DND-41 (cell line): ENCODE data around the gene RS1.

Experiments used
- EZH2 ChIP-seq: IDR thresholded peaks from 3 replicates; pipeline ENCODE4 v1.6.1; 2012; ENCODE audit warnings: borderline replicate concordance, low read depth, mild to moderate bottlenecking, moderate library complexity, low read length, inconsistent platforms; ENCODE audit not compliant: severe bottlenecking
- TF ChIP-seq, protein P1 (sequence below): IDR thresholded peaks from 2 replicates; pipeline ENCODE4 v1.5.1; 2012; ENCODE audit warnings: borderline replicate concordance, low read length, moderate library complexity, mild to moderate bottlenecking; ENCODE audit not compliant: poor library complexity, severe bottlenecking; ENCODE audit errors: extremely low read depth

DNA sequence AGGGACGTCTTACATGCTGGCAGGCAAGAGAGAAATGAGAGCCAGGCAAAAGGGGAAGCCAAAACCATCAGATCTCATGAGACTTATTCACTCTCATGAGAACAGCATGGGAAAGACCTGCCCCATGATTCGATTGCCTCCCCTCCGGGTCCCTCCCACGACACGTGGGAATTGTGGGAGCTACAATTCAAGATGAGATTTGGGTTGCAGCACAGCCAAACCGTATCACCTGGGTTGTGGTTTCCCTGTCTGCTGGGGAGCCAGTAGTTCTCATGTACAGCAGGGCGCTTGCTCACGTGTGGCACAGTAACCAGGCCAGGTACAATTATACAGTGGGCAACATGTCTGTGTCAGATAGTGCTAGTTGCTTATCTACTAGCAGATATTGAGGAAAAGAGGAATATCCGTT, 11.1 kb upstream of the RS1 start:
- no peak for TF ChIP-seq EZH2
- TF ChIP-seq, protein P1, sequence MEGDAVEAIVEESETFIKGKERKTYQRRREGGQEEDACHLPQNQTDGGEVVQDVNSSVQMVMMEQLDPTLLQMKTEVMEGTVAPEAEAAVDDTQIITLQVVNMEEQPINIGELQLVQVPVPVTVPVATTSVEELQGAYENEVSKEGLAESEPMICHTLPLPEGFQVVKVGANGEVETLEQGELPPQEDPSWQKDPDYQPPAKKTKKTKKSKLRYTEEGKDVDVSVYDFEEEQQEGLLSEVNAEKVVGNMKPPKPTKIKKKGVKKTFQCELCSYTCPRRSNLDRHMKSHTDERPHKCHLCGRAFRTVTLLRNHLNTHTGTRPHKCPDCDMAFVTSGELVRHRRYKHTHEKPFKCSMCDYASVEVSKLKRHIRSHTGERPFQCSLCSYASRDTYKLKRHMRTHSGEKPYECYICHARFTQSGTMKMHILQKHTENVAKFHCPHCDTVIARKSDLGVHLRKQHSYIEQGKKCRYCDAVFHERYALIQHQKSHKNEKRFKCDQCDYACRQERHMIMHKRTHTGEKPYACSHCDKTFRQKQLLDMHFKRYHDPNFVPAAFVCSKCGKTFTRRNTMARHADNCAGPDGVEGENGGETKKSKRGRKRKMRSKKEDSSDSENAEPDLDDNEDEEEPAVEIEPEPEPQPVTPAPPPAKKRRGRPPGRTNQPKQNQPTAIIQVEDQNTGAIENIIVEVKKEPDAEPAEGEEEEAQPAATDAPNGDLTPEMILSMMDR, result no peak
